ENCODE measurements around the gene UNC79. TPM values are rescaled to one million over a fixed set of nuclear protein-coding genes. Genes with fewer than 3 reads are reported as not detected.

UNC79 gene
- total RNA-seq, 4 donors from 2014 or later: 0.13 to 0.16 (median 0.15) TPM; not detected in 1

DNA sequence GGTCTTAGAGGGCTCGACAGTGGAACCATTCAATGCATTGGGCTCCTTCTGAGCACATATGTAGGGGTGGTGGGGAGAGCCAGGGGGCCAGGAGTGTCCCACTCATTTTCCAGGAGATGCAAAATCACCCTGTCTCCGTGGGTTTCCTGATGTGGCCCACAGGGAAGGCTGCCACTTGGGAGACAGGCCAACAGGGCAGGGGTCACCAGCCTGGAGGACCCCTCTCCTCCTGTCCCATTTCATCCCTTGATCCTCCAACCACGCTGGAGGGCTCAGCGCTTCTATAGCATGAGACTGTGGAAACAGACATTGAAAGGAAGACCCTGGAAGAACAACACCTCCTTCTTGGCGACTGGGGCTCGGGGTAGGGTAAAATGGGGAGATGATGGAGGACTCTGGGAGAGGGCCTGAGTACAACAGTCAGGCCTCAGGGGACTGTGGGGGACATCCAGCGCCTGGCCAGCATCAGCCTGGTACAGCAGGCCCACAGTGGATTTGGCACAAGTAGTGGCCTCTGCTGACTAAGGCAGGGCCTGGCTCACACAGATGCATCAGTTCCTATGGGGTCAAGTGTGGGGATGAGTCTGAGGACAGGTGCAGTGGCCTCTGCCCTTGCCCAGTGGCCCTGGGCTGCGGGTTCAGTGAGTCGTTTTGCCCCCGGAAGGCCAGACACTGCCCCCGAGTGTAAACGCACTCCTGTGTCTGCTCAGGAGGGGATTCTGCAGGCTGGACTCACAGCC lies 289.5 kb downstream of the UNC79 start:
- H3K9me3 ChIP-seq: no peaks in the 10 kb centered on the region
- WGBS, 2 donors (ENCODE audit: low coverage in 1 of 2): 85% methylated on average over 6 of the region's 12 CpGs; no CpG with 5 or more reads in 1 of the 2 donors
- H3K4me3 ChIP-seq: no peak overlapping the region
- ATAC-seq: no peak
- H3K27ac ChIP-seq: no peak overlapping the region
- no peaks in the 10 kb centered on the region for H3K27me3 ChIP-seq
- H3K36me3 ChIP-seq: peaks cover 0 to 38% of the 10 kb centered on the region in 2 donors
- no peak for TF ChIP-seq POLR2AphosphoS5 (IDR thresholded peaks at IDR 0.05)
- TF ChIP-seq, protein P1, sequence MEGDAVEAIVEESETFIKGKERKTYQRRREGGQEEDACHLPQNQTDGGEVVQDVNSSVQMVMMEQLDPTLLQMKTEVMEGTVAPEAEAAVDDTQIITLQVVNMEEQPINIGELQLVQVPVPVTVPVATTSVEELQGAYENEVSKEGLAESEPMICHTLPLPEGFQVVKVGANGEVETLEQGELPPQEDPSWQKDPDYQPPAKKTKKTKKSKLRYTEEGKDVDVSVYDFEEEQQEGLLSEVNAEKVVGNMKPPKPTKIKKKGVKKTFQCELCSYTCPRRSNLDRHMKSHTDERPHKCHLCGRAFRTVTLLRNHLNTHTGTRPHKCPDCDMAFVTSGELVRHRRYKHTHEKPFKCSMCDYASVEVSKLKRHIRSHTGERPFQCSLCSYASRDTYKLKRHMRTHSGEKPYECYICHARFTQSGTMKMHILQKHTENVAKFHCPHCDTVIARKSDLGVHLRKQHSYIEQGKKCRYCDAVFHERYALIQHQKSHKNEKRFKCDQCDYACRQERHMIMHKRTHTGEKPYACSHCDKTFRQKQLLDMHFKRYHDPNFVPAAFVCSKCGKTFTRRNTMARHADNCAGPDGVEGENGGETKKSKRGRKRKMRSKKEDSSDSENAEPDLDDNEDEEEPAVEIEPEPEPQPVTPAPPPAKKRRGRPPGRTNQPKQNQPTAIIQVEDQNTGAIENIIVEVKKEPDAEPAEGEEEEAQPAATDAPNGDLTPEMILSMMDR (IDR thresholded peaks at IDR 0.05): no peak
- TF ChIP-seq EP300 (IDR thresholded peaks at IDR 0.05): no peak
- TF ChIP-seq POLR2A (IDR thresholded peaks at IDR 0.05): no peak
- no peaks in the 10 kb centered on the region for H3K4me1 ChIP-seq

DNA sequence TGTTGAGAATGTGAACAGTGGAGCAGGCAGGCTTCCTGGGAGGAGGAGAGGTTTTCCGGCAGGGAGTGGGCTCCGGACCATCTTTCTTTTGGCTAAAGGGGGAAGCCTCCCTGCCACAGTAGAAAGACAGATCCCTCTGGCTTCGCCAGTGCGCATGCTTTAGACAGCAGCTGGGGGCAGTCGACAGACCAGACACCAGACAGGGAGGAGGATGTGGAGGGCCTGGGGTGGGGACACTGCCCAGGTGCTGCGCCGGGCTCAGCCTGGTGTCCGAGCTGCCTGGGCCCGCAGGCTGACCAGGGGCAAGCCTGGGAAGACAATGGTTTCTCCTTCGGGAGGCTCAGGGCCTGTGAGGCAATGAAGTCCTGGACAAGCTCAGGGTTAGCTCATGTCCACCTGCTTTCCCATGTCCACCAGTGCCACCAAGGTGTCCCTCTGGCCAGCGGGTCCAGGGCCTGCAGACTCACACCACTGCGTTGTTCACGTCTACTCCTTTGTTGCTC lies 290.3 kb downstream of the UNC79 start:
- Histone ChIP-seq H3K4me1 (no peaks in the 10 kb centered on the region), H3K36me3 (peaks cover 0 to 46% of the 10 kb centered on the region in 2 donors), H3K27me3 (no peaks in the 10 kb centered on the region), H3K4me3 (no peak overlapping the region), H3K27ac (no peak overlapping the region), H3K9me3 (no peaks in the 10 kb centered on the region)
- 93% methylated on average over 4 of the region's 13 CpGs; no CpG with 5 or more reads in 1 of the 2 donors for WGBS, 2 donors (ENCODE audit: low coverage in 1 of 2)
- TF ChIP-seq EP300 (IDR thresholded peaks at IDR 0.05): no peak
- no peak for TF ChIP-seq POLR2A (IDR thresholded peaks at IDR 0.05)
- TF ChIP-seq, protein P1 (IDR thresholded peaks at IDR 0.05): no peak
- TF ChIP-seq POLR2AphosphoS5 (IDR thresholded peaks at IDR 0.05): no peak
- ATAC-seq: no peak

DNA sequence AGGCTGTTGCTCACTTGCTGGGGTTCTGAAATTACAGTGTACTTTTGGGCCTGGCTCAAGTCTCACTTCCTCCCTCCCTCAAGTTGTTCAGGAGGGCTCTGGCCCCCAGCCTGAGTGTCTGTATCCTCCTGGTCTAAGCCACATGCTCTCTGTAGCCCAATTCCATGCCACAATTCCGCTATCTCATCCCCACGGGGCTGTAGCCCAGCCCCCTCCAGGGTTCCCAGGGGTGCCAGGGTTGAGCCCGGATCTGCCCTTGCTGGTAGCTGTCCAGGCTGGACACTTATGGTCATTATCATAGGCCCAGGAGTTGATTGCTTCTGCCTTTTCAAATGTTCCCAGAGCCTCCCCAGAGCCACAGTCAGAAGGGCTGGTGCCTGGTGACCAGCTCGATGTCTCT lies 292.3 kb downstream of the UNC79 start:
- H3K27ac ChIP-seq: no peak overlapping the region
- peaks cover 0 to 55% of the 10 kb centered on the region in 2 donors for H3K36me3 ChIP-seq
- no peaks in the 10 kb centered on the region for H3K4me1 ChIP-seq
- H3K27me3 ChIP-seq: no peaks in the 10 kb centered on the region
- H3K9me3 ChIP-seq: no peaks in the 10 kb centered on the region
- 66 to 93% methylated on average over 3 of the region's 4 CpGs for WGBS, 2 donors (ENCODE audit: low coverage in 1 of 2)
- no peak overlapping the region for H3K4me3 ChIP-seq
- ATAC-seq: no peak
- TF ChIP-seq, protein P1 (IDR thresholded peaks at IDR 0.05): no peak
- no peak for TF ChIP-seq EP300 (IDR thresholded peaks at IDR 0.05)
- no peak for TF ChIP-seq POLR2A (IDR thresholded peaks at IDR 0.05)
- no peak for TF ChIP-seq POLR2AphosphoS5 (IDR thresholded peaks at IDR 0.05)

DNA sequence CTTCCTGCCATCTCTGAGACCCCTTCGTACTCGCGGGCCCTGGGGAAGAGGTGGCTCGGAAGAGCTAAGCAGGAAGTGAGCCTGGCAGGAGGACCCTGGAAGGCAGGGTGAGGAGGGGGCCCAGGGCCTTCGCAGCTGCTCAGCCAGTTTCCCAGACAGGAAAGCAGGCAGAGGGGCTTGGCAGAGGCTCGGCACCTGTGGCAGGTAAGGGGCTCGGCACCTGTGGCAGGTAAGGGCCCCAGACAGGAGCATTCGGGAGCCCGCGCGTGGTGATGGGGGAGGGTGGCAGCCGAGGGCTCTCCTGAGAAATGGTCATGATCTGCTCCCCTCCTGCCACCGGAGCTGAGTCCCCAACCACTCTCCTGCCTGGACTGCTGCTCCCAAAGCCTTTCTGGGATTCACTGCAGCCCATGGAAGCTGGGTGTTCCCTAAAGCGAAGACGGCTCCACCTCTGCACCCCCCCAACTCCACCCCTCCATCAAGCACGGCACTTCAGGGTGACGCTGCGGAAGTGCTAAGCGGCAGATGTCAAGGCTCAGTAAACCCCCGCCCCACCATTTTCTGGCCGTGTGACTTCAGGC lies 294.4 kb downstream of the UNC79 start:
- WGBS, 2 donors (ENCODE audit: low coverage in 1 of 2): 78% methylated on average over 5 of the region's 21 CpGs; no CpG with 5 or more reads in 1 of the 2 donors
- Histone ChIP-seq H3K36me3 (peaks cover 0 to 69% of the 10 kb centered on the region in 2 donors), H3K27me3 (no peaks in the 10 kb centered on the region), H3K4me3 (no peak overlapping the region), H3K27ac (no peak overlapping the region), H3K9me3 (no peaks in the 10 kb centered on the region), H3K4me1 (no peaks in the 10 kb centered on the region)
- TF ChIP-seq, protein P1 (IDR thresholded peaks at IDR 0.05): no peak
- no peak for TF ChIP-seq POLR2AphosphoS5 (IDR thresholded peaks at IDR 0.05)
- no peak for TF ChIP-seq EP300 (IDR thresholded peaks at IDR 0.05)
- no peak for TF ChIP-seq POLR2A (IDR thresholded peaks at IDR 0.05)
- ATAC-seq: no peak
